ENCODE results near the gene IFNL3. TPM values are rescaled to one million over a fixed set of nuclear protein-coding genes. Genes with fewer than 3 reads are reported as not detected.
"Not testable (repeated sequence)": the region's sequence is repeated elsewhere in the genome, so short reads cannot be mapped to it uniquely, and the experiment has no call there.

IFNL3 gene
- polyA plus RNA-seq, 3 donors, result not detected

DNA sequence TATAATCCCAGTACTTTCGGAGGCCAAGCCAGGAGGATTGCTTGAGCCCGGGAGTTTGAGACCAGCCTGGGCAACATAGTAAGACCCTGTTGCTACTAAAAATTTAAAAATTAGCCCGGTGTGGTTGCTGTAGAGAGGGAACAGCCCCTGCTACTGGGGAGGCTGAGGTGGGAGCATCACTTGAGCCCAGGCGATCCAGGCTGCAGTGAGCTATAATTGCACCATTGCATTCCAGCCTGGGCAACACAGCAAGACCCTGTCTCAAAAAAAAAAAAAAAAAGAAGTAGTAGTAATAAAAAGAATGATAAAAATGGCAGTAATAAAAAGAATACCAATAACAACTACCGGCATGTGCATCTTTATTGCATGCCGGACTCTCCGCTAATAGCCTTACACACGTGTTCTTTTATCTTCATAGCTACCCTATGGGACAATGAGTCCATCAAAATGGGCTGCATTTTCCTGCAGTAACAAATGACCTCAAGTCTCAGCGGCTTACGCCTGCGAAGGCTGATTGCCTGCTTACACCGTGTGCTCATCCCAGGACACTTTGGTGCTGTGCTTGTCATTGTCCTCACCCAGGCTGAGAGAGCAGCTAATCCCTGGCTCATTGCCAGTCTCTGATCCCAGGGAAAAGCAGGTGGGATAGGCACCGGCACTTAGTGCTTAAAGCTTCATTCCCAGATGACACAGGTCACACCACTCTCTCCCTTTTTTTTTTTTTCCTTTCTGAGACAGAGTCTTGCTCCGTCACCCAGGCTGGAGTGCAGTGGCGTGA is 26.4 kb downstream of the IFNL3 start:
- peaks cover 3 to 7% (median 5%) of the 10 kb centered on the region in 3 donors for H3K27me3 Mint-ChIP-seq (ENCODE audit: low read depth in 3 of 3)
- H3K27ac Mint-ChIP-seq, result peak overlapping the region in 1 of 7 donors; percentile 33
- H3K4me2 ChIP-seq (replicated peaks; ENCODE audit: extremely low read depth, low read length, poor library complexity, severe bottlenecking), result no peak overlapping the region
- no peak overlapping the region for H3K4me3 Mint-ChIP-seq
- no peaks in the 10 kb centered on the region for H3K79me2 ChIP-seq (ENCODE audit: insufficient read depth, low read length)
- DNase-seq, result no peak
- TF ChIP-seq, protein P1, sequence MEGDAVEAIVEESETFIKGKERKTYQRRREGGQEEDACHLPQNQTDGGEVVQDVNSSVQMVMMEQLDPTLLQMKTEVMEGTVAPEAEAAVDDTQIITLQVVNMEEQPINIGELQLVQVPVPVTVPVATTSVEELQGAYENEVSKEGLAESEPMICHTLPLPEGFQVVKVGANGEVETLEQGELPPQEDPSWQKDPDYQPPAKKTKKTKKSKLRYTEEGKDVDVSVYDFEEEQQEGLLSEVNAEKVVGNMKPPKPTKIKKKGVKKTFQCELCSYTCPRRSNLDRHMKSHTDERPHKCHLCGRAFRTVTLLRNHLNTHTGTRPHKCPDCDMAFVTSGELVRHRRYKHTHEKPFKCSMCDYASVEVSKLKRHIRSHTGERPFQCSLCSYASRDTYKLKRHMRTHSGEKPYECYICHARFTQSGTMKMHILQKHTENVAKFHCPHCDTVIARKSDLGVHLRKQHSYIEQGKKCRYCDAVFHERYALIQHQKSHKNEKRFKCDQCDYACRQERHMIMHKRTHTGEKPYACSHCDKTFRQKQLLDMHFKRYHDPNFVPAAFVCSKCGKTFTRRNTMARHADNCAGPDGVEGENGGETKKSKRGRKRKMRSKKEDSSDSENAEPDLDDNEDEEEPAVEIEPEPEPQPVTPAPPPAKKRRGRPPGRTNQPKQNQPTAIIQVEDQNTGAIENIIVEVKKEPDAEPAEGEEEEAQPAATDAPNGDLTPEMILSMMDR (IDR thresholded peaks at IDR 0.05), result no peak
- intact Hi-C loops (cut with micrococcal nuclease), result loop anchor here in 1 of 2 donors (10.0 kb wide), 1 partner anchor 106 kb away; the partner anchor contains the start of gene LRFN1
- H3K27ac ChIP-seq (ENCODE audit: low read depth in 1 of 2, low read length in 2 of 2), result no peak overlapping the region
- H3K9ac ChIP-seq (ENCODE audit: insufficient read depth, low read length, poor library complexity, severe bottlenecking), result no peak overlapping the region
- no peaks in the 10 kb centered on the region for H3K9me3 ChIP-seq (replicated peaks in 1 of 2; ENCODE audit: control insufficient read depth in 1 of 2, insufficient read depth in 1 of 2, low read length in 2 of 2)
- no peaks in the 10 kb centered on the region for H4K20me1 ChIP-seq (ENCODE audit: insufficient read depth, low read length)
- no peak overlapping the region for H2AFZ ChIP-seq (ENCODE audit: insufficient read depth, low read depth, low read length, poor library complexity, severe bottlenecking)
- H3K4me1 Mint-ChIP-seq, result no peaks in the 10 kb centered on the region
- 90% methylated on average over 11 of the region's 15 CpGs for WGBS (ENCODE audit: insufficient coverage)
- no peaks in the 10 kb centered on the region for H3K27me3 ChIP-seq (ENCODE audit: control insufficient read depth in 2 of 2, insufficient read depth in 2 of 2, low read length in 2 of 2)
- no peak overlapping the region for H3K4me3 ChIP-seq (replicated peaks in 1 of 3; ENCODE audit: low read depth in 2 of 3, low read length in 3 of 3)
- no peaks in the 10 kb centered on the region for H3K36me3 ChIP-seq (replicated peaks in 1 of 2; ENCODE audit: control insufficient read depth in 1 of 2, insufficient read depth in 2 of 2, low read length in 2 of 2)
- H3K4me1 ChIP-seq (ENCODE audit: control insufficient read depth in 1 of 2, insufficient read depth in 2 of 2, low read length in 2 of 2), result no peaks in the 10 kb centered on the region
- peaks cover 0 to 8% (median 2%) of the 10 kb centered on the region in 7 donors for H3K9me3 Mint-ChIP-seq
- H3K36me3 Mint-ChIP-seq, result no peaks in the 10 kb centered on the region

- no peak for DNase-seq
- Histone ChIP-seq H3K4me3 (replicated peaks in 1 of 3; ENCODE audit: low read depth in 2 of 3, low read length in 3 of 3) (no peak overlapping the region), H3K27me3 (ENCODE audit: control insufficient read depth in 2 of 2, insufficient read depth in 2 of 2, low read length in 2 of 2) (no peaks in the 10 kb centered on the region), H3K36me3 (replicated peaks in 1 of 2; ENCODE audit: control insufficient read depth in 1 of 2, insufficient read depth in 2 of 2, low read length in 2 of 2) (no peaks in the 10 kb centered on the region), H2AFZ (ENCODE audit: insufficient read depth, low read depth, low read length, poor library complexity, severe bottlenecking) (no peak overlapping the region), H3K4me1 (ENCODE audit: control insufficient read depth in 1 of 2, insufficient read depth in 2 of 2, low read length in 2 of 2) (no peaks in the 10 kb centered on the region), H4K20me1 (ENCODE audit: insufficient read depth, low read length) (no peaks in the 10 kb centered on the region), H3K79me2 (ENCODE audit: insufficient read depth, low read length) (no peaks in the 10 kb centered on the region), H3K9ac (ENCODE audit: insufficient read depth, low read length, poor library complexity, severe bottlenecking) (no peak overlapping the region), H3K4me2 (replicated peaks; ENCODE audit: extremely low read depth, low read length, poor library complexity, severe bottlenecking) (no peak overlapping the region), H3K9me3 (replicated peaks in 1 of 2; ENCODE audit: control insufficient read depth in 1 of 2, insufficient read depth in 1 of 2, low read length in 2 of 2) (no peaks in the 10 kb centered on the region), H3K27ac (ENCODE audit: low read depth in 1 of 2, low read length in 2 of 2) (no peak overlapping the region)
- Mint-ChIP-seq H3K27me3 (ENCODE audit: low read depth in 3 of 3) (peaks cover 3 to 7% (median 5%) of the 10 kb centered on the region in 3 donors), H3K27ac (peak overlapping the region in 1 of 7 donors; percentile 4), H3K4me3 (no peak overlapping the region), H3K9me3 (peaks cover 0 to 8% (median 2%) of the 10 kb centered on the region in 7 donors), H3K36me3 (no peaks in the 10 kb centered on the region), H3K4me1 (no peaks in the 10 kb centered on the region)
- TF ChIP-seq, protein P1 (IDR thresholded peaks at IDR 0.05), result no peak
- WGBS (ENCODE audit: insufficient coverage), result 92% methylated on average over 5 of the region's 5 CpGs
- intact Hi-C loops (cut with micrococcal nuclease), result loop anchor here in 1 of 2 donors (10.0 kb wide), 1 partner anchor 108 kb away; the partner anchor contains the start of gene LRFN1
Observed at GRCh38 chr19:39217094-39217493, 27.7 kb downstream of the IFNL3 start.

DNA sequence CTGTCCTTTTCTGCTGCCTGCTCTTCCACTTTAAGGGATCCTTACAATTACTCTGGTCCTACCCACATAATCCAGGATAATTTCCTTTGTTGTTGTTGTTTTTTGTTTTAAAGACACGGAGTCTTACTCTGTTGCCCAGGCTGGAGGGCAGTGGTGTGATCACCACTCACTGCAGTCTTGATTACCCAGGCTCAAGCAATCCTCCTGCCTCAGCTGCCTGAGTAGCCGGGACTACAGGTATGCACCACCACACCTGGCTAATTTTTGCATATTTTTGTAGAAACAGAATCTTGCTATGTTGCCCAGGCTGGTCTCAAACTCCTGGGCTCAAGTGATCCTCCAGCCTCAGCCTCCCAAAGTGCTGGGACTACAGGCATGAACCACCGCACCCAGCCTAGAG is 29.5 kb downstream of the IFNL3 start:
- H3K27me3 Mint-ChIP-seq (ENCODE audit: low read depth in 3 of 3); H3K36me3 Mint-ChIP-seq: not testable (repeated sequence)

More for the DNA sequence above, 29.5 kb downstream of the IFNL3 start:
- H3K4me3 ChIP-seq (replicated peaks in 1 of 3; ENCODE audit: low read depth in 2 of 3, low read length in 3 of 3); H3K9me3 ChIP-seq (replicated peaks in 1 of 2; ENCODE audit: control insufficient read depth in 1 of 2, insufficient read depth in 1 of 2, low read length in 2 of 2); H3K4me2 ChIP-seq (replicated peaks; ENCODE audit: extremely low read depth, low read length, poor library complexity, severe bottlenecking); H3K27me3 ChIP-seq (ENCODE audit: control insufficient read depth in 2 of 2, insufficient read depth in 2 of 2, low read length in 2 of 2); H3K79me2 ChIP-seq (ENCODE audit: insufficient read depth, low read length); H2AFZ ChIP-seq (ENCODE audit: insufficient read depth, low read depth, low read length, poor library complexity, severe bottlenecking); H3K27ac ChIP-seq (ENCODE audit: low read depth in 1 of 2, low read length in 2 of 2); H3K4me1 Mint-ChIP-seq; H3K36me3 ChIP-seq (replicated peaks in 1 of 2; ENCODE audit: control insufficient read depth in 1 of 2, insufficient read depth in 2 of 2, low read length in 2 of 2); DNase-seq; H4K20me1 ChIP-seq (ENCODE audit: insufficient read depth, low read length); H3K4me1 ChIP-seq (ENCODE audit: control insufficient read depth in 1 of 2, insufficient read depth in 2 of 2, low read length in 2 of 2); H3K9ac ChIP-seq (ENCODE audit: insufficient read depth, low read length, poor library complexity, severe bottlenecking); H3K4me3 Mint-ChIP-seq; H3K9me3 Mint-ChIP-seq; H3K27ac Mint-ChIP-seq: not testable (repeated sequence)
- intact Hi-C loops (cut with micrococcal nuclease), result loop anchor here in 1 of 2 donors (10.0 kb wide), 1 partner anchor 109 kb away; the partner anchor contains the start of gene LRFN1
- WGBS (ENCODE audit: insufficient coverage), result no CpG with 5 or more reads among the region's 3 CpGs

Data from CD14-positive monocyte (primary cell).